NCI-H2227 (cell line): ENCODE data around the gene ATG10.
"Not testable (repeated sequence)": the region's sequence is repeated elsewhere in the genome, so short reads cannot be mapped to it uniquely, and the experiment has no call there.

Experiments used
- DNase-seq: peaks from one replicate; lab custom pipeline; 2025; ENCODE audit not compliant: unreplicated experiment; lab: John Stamatoyannopoulos, UW

Gene ATG10

GRCh38 chr5:82050955-82051354, 79.1 kb downstream of the ATG10 start:
- no peak for DNase-seq

- DNase-seq, result no peak
Observed at GRCh38 chr5:82054004-82054710, 82.3 kb downstream of the ATG10 start.

- no peak for DNase-seq
Observed at GRCh38 chr5:82057051-82057450, 85.2 kb downstream of the ATG10 start.

GRCh38 chr5:82058710-82059109, 86.9 kb downstream of the ATG10 start:
- no peak for DNase-seq

GRCh38 chr5:82066791-82067190, 95.0 kb downstream of the ATG10 start:
- no peak for DNase-seq

GRCh38 chr5:82068042-82068441, 96.2 kb downstream of the ATG10 start:
- not testable (repeated sequence) for DNase-seq

- DNase-seq, result no peak
Observed at GRCh38 chr5:82068723-82069122, 96.9 kb downstream of the ATG10 start.

GRCh38 chr5:82072138-82072537, 100.3 kb downstream of the ATG10 start:
- DNase-seq, result no peak

- no peak for DNase-seq
Observed at GRCh38 chr5:82073179-82073578, 101.4 kb downstream of the ATG10 start.

- no peak for DNase-seq
Observed at GRCh38 chr5:82074950-82075349, 103.1 kb downstream of the ATG10 start.

- no peak for DNase-seq
Observed at GRCh38 chr5:82077496-82077895, 105.7 kb downstream of the ATG10 start.

GRCh38 chr5:82091617-82092016, 119.8 kb downstream of the ATG10 start:
- DNase-seq, result no peak

- DNase-seq, result no peak
Observed at GRCh38 chr5:82095536-82095935, 123.7 kb downstream of the ATG10 start.

GRCh38 chr5:82096249-82096648, 124.4 kb downstream of the ATG10 start:
- DNase-seq, result no peak

- DNase-seq, result no peak
Observed at GRCh38 chr5:82100303-82101077, 128.7 kb downstream of the ATG10 start.

GRCh38 chr5:82104872-82105271, 133.0 kb downstream of the ATG10 start:
- DNase-seq, result no peak

- DNase-seq, result no peak
Observed at GRCh38 chr5:82105457-82105856, 133.6 kb downstream of the ATG10 start.

- no peak for DNase-seq
Observed at GRCh38 chr5:82106207-82106606, 134.4 kb downstream of the ATG10 start.

GRCh38 chr5:82106756-82107155, 134.9 kb downstream of the ATG10 start:
- DNase-seq, result no peak

GRCh38 chr5:82107267-82107666, 135.4 kb downstream of the ATG10 start:
- no peak for DNase-seq

- no peak for DNase-seq
Observed at GRCh38 chr5:82109013-82109412, 137.2 kb downstream of the ATG10 start.

GRCh38 chr5:82109915-82110314, 138.1 kb downstream of the ATG10 start:
- DNase-seq, result not testable (repeated sequence)
